Activated CD8-positive, alpha-beta memory T cell treated with anti-CD3 and anti-CD28 coated beads for 36 hours (primary cell): ENCODE results near the gene IL1R2. TPM values are rescaled to one million over a fixed set of nuclear protein-coding genes. Genes with fewer than 3 reads are reported as not detected.
"Not testable (repeated sequence)": the region's sequence is repeated elsewhere in the genome, so short reads cannot be mapped to it uniquely, and the experiment has no call there.

Experiments
- CTCF ChIA-PET: fragments of 350-600 bp; sonication (Branson Sonifier 250); formaldehyde crosslinking; loops from one replicate; lab custom pipeline; 2021; ENCODE audit warnings: antibody characterized with exemption; lab: Charles Lee
- POLR2A ChIA-PET: fragments of 350-600 bp; sonication (Branson Sonifier 250); formaldehyde crosslinking; loops from one replicate; lab custom pipeline; 2021; ENCODE audit warnings: antibody characterized with exemption; lab: Charles Lee
- total RNA-seq, 2 experiments: library from RNA; stranded (reverse); gene quantifications; one replicate each; pipeline ENCODE4 v1.2.3, GENCODE V29; 2021

IL1R2 gene
- total RNA-seq, 2 experiments from 2014 or later = 0.80 to 1.5 TPM

GRCh38 chr2:102063941-102064678 lies 72.3 kb downstream of the IL1R2 start:
- ChIA-PET POLR2A (interaction anchor here (0.9 kb wide), 1 partner anchor 18 kb away, joined by 4 read pairs; no protein-coding TSS in a partner anchor), CTCF (interaction anchor here (0.9 to 4.0 kb wide), 5 partner anchors 10 to 176 kb away, joined by 3 to 15 read pairs (median 6); no protein-coding TSS in a partner anchor)

- CTCF ChIA-PET = interaction anchor here (4.0 kb wide), 1 partner anchor 175 kb away, joined by 15 read pairs; no protein-coding TSS in a partner anchor
- POLR2A ChIA-PET = interaction anchor here (0.9 kb wide), 1 partner anchor 18 kb away, joined by 4 read pairs; no protein-coding TSS in a partner anchor
These were observed 73.2 kb downstream of the IL1R2 start for GRCh38 chr2:102064679-102065674.

GRCh38 chr2:102065675-102066252 lies 74.0 kb downstream of the IL1R2 start:
- CTCF ChIA-PET = no interaction called here
- POLR2A ChIA-PET = no interaction called here

DNA sequence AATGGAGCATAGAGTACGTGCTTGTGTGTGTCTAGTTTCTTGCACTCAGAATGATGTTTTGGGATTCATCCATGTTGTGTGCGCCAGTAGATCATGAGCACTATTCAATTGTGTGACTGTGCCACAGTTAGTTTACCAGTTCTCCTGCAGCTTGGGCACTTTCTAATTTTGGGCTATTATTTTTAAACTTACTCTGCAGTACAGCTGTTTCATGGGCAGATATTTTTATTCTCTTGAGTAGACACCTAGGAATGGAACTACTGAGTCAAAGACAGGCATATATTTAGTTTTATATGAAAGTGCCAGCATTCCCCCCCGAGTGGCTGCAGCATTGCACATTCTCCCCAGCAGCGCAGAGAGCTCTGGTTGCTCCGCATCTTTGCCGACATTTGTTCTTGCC lies 74.8 kb downstream of the IL1R2 start:
- ChIA-PET POLR2A (no interaction called here), CTCF (no interaction called here)

DNA sequence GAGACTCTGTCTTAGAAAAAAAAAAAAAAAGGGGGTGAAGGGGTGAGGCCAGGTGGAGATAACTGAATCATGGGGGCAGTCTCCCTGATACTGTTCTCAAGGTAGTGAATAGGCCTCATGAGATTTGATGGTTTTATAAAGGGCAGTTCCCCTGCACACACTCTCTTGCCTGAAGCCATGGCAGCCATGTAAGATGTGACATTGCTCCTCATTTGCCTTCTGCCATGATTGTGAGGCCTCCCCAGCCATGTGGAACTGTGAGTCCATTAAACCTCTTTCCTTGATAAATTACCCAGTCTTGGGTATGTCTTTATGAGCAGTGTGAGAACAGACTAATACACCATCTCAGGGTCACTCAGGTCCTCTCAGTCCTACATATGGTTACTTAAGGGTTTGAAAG lies 76.4 kb downstream of the IL1R2 start:
- CTCF ChIA-PET, POLR2A ChIA-PET: not testable (repeated sequence)

GRCh38 chr2:102069311-102069974 lies 77.7 kb downstream of the IL1R2 start:
- ChIA-PET POLR2A (no interaction called here), CTCF (no interaction called here)

- CTCF ChIA-PET = interaction anchor here (0.7 kb wide), 1 partner anchor 50 kb away, joined by 3 read pairs; no protein-coding TSS in a partner anchor
- POLR2A ChIA-PET = no interaction called here
These were observed 78.4 kb downstream of the IL1R2 start for GRCh38 chr2:102070058-102070642.

GRCh38 chr2:102072741-102073140 lies 81.0 kb downstream of the IL1R2 start:
- POLR2A ChIA-PET = no interaction called here
- CTCF ChIA-PET = no interaction called here

DNA sequence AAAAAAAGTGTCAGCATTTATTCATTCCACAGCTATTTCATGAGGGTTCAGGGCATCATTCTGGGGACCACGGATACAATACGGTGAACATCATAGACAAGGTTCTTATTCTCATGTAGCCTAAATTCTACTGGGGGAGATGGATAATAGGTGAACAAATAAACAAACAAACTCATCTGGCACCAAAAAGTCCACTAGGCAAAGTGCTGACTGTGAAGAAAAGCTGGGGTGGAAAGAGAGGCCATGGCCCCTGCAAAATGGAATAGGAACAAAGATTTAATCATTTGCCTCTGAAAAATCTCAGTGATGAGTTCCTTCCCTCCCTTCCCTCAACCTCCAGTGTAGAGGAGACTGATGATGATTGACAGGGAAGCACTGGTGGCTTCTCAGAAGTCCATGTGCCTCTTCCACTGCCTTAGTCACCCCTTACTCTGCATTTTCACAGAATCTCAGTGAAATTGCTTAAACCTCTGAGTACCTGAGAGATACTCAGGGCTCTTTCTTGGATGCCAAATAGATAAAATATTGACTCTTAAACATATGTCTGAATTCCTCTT lies 81.5 kb downstream of the IL1R2 start:
- POLR2A ChIA-PET = no interaction called here
- CTCF ChIA-PET = no interaction called here

DNA sequence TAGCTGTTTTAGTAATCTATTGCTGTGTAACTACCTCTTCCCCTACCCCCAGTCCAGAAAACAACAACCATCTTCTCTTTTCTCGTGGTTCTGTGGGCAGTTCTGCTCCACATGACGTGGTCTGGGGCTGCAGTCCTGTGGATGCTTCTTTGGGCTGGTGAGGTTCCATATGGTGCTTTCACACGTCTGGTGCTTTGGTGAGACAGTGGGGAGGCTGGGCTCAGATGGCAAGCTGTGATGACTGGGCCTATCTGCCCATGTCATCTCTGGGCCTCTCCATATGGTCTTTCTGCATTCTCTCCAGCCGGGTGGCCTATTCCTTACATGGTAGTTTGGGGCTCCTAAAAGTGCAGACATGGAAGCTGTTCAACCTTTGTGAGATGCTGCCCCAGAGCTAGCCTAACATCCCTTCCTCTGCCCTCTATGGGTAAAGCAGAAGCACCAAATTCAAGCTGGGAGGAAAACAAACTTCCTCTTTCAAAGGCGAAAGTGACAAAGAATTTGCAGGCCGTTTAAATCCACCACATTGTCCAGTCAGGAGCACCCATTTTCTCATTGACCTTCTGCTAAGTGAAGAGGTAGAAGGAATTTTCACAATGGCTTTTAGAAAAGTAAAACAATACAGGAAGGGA lies 82.5 kb downstream of the IL1R2 start:
- POLR2A ChIA-PET = interaction anchor here (0.6 kb wide), 1 partner anchor 62 kb away, joined by 5 read pairs; no protein-coding TSS in a partner anchor
- CTCF ChIA-PET = no interaction called here

DNA sequence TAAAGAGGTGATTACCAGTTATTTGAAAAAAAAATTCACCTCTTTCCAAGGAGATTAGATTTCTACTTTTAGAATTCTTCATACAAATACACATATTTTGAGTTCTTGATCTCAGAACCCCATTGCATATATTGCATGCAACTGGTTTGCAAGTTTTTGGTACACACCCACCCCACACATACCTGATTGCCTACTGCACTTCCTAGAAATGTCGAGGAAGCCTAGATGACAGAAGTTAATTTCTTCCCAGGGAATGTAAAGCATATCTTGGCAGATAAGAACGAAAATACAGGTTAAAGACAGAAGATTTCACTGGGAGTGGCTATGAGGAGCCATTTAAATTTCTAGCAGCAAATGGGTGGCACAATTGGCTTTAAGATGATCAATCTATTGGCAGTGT lies 83.7 kb downstream of the IL1R2 start:
- ChIA-PET CTCF (no interaction called here), POLR2A (no interaction called here)

GRCh38 chr2:102076512-102076911 lies 84.8 kb downstream of the IL1R2 start:
- ChIA-PET POLR2A (no interaction called here), CTCF (no interaction called here)

Other genes with a start within 250 kb of the IL1R2 start
- gene IL1R1, start 150.8 kb downstream of the IL1R2 start, total RNA-seq = 1 to 10 TPM; 1.8 to 2.1 TPM
- gene IL1RL2, start 195.1 kb downstream of the IL1R2 start, total RNA-seq = under 1 TPM; 0.06 to 0.27 TPM